Measurements from ENCODE around the gene MPND.
A peak's percentile ranks its signal among the peaks of the same experiment; 100 is the strongest.

The MPND gene

DNA sequence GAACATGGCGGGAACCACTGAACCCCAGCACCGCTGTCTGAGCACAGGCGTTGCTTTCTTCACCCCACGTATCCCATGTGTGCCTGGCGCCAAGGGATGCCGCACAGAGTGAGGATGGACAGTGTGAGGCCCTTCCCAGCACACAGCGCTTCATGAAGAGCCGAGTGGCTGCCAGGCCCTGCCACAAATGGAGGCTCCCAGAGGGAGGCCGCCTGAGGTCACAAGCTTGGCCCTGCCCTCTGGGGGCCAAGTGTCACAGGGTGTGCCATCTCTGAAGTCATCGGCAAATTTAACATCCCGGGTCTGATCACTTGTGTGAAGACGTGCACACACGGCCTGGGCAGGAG, 24.4 kb downstream of the MPND start:
- no peak for DNase-seq

GRCh38 chr19:4368128-4368820, 24.9 kb downstream of the MPND start:
- DNase-seq, result no peak

GRCh38 chr19:4369109-4369887, 25.9 kb downstream of the MPND start:
- peak in 3 of 4 experiments; percentile 36 to 56 (median 42) for DNase-seq

GRCh38 chr19:4369888-4370260, 26.5 kb downstream of the MPND start:
- DNase-seq, result peak; percentile 40 to 57 (median 48)

DNA sequence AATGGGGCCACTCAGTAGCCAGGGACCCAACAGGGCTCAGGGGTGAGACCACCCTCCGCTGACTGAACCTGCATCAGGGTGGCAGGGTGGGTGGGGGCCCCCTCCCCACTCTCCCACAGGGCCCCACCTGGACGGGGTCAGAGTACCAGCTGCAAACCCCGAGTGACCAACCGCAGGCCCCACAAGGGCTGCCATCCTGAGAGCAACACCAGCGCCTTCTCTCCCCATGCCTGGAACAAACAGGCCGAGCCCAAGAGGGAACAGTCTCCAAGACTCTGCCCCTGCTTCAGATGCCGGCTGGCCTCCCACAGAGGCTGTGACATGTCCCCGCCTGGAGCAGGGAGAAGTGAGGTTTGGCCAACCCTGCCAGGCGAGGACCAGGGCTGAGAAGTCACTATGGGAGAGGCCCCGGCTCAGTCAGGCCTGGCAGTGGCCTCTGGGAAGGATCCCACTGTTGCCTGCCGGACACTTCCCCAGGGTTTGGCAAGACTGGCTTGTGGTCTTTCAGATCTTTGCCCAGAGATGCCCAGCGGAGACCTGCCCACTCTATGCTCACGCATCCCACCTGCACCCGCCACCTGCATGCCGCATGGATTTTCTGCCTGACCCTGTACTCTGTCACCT, 27.2 kb downstream of the MPND start:
- DNase-seq, result no peak

DNA sequence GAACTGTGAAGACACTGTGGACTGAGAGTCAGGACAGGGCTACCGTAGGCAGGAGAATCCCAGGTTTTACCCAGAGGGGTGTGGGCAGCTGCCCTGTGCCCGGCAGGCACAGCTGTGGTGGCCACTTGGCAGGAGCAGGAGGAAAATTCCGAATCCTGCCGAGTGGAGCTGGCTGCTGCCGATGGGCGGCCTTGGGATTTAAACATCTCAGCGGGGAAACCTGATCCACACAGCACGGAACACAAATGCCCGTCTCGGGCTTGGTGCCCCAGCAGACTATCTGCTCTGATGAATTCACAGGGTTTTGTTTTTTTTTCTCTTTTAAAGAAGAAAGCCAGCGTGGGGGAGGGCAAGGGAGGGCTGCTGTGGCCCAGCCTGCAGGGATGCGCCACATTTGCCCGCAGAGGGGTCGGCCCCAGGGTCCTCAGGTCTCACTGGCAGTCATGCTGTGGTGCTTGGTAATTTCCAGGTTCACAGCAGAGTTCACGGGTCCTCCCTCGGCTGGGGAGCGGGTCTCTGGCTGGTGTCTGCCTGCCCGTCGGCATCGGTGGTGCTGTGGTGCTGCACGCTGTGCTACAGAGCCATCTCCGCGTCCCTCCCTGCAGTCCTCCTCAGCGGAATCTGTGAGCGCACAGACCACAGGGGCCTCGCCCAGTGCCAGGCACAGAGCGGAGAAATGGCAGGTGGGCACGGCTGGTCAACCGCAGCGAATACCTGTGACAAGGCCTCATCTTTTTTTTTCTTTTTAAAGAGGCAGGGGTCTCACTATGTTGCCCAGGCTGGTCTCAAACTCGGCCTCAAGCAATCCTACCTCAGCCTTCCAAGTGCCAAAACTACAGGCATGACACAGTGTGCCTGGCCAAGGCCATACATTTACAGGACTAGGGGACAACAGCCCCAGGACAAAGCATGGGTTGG, 28.1 kb downstream of the MPND start:
- DNase-seq, result no peak

DNA sequence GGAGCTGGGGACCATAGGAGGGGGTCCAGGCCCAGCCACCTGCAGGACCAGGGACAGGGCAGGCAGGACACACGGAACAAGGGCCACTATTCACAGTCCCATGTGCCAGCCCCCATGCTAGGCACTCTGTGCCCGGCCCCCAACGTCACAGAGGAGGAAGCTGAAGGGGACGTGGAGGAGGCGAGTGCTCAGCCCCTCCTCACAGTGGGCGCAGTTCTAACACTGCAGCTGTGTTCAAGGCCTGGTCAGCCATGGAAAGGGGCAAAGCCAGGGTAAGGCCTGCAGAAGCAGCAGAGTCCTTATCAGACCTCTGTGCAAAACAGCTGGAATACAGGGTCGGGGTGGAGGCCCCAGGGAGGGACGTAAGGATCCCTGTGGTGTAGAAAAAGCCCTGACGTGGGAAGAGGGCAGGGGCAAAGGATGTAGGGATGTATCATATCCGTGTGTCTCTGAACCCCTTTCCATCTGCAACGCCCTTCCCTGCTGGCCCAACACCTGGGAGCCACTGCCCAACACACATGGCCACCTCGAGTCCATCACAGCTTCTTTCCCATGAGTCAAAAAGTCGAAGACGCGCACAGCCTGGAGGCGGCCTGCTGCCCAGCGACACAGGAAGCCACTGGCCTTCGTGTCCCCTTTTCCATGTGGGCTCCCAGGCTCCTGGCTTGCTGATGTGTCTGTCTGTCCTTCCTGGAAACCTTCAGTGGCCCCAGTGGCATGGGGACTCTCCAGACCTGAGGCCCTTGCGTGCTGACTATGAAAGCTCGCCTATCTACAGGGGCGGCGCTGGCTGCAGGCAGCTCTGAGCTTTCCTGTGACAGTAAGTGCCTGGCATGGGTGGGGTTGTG, 29.0 kb downstream of the MPND start:
- DNase-seq, result no peak

DNA sequence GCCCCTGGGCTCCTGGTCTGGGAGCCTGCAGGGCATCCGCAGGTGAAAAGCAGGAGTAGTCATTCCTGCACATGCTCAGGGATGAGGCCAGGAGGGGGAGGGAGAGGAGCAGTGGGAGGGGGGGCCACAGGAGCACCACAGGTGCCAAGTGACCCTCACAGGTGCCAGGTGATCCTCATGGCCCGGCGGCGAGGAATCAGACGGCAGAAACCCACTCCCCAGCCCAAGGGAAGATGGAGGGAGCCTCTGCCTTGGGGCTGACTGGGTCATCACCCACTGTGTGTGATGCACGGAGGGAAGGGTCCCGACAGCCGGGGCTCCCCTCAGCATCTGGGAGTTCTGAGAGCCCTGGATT, 29.6 kb downstream of the MPND start:
- no peak for DNase-seq

DNA sequence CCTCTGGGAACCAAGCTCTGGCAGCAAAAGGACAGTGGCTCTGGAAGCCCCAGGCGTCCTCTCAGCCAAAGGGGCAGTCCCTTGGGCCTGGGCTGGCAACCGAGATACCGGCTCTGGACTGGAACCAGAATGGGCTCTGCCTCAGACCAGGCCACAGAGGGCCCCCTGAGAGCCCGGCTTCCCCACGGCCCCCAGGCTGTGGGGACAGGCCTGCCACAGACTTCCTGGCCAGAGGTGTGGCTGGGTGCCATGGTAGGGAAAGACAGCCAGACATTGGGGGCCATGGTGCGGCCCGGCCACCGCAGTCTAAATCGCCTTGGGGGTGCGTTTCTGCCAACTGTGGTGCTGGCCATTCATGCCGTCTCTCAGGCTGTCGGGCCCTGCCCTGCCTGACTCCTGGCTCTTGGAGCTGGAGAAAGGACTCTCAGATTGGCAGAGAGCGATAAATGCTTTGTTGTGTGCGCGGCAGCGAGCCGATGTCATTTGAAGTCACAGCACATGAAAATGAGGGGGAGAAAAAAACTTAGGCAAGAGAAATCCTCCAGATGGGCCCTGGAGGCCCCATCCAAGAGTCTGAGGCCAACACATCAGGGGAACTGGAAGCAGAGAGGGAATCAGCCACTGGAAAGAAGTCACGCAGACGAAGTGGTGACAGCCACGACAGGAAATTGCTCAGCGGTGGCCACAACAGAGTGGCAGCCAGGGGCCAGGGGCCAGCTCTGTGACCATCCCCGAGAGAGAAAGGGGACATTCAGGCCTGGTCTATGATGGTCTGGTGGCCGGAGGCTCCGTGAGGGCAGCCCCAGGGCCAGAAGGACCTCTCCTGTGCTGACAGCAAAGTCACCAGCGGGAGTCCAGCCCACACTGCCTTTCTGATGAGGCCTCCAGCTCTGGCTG, 30.5 kb downstream of the MPND start:
- DNase-seq, result no peak

DNA sequence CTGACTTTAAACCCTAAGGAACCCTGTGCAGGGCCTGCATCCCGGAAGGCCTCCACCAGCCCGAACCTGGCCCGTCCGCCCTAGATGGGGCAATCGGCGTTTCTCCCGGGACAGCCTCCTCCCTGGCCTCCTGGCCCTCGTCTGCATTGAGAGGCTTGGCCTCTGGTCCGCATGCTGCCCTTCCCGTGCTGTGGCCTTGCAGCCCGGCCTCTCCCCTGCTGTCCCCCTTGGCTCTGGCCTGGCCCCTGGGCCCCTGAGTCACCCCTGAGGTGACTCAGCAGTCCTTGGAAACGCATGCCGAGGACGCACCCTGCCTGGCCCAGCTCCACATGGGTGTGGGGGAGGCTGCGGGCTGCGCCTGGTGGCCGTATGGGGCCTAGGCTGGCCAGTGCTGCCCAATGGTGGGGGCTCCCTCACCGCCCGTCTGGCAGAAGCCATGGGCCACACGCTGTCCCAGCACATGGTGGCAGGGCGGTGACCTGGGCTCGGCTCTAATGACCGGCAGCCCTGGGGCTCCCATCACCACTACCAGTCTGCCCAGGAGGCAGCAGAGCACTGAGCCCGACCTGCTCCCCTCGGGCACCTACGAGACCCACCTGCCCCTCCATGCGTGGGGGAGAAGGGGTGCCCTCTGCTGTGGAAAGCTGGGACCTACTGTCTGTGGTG, 31.3 kb downstream of the MPND start:
- no peak for DNase-seq

DNA sequence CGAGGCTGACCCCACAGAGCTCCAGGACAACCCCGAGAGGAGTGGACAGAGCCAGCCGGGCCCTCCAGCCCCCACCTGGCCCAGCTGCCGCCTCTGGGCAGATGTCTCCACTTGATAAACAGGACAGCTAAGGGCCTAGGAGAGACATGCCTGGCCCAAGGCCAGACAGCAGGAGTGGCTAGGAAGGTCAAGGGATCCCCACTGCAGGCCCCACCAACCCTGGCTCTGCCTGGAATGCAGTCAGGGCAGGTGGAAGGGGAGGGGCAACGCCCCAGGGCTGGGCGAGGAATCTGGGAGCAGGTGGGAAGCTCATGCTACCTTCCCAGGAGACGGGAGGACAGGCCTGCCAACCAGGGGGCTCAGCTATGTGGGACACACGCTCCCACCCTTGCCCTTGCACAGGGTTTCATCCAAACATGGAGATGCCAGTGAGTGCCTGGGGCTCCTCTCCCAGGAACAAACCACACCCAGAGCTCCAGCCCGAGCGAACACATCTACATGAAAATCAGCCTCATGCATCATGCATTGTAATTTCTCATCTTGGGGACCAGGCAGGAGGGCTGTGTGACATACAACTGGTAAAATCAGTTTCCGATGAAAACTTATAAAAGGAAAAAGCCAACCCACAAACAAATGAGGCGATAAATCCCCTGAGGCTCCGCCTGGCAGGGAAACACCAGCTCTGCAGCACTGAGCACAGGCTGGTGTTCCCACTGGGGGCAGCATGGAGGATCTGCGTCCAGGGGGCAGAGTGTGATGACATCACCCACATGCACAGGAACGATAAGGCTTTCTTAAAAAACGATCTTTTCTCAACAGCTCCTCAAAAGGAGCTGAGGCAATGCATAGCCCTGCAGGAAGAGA, 32.0 kb downstream of the MPND start:
- DNase-seq, result no peak

DNA sequence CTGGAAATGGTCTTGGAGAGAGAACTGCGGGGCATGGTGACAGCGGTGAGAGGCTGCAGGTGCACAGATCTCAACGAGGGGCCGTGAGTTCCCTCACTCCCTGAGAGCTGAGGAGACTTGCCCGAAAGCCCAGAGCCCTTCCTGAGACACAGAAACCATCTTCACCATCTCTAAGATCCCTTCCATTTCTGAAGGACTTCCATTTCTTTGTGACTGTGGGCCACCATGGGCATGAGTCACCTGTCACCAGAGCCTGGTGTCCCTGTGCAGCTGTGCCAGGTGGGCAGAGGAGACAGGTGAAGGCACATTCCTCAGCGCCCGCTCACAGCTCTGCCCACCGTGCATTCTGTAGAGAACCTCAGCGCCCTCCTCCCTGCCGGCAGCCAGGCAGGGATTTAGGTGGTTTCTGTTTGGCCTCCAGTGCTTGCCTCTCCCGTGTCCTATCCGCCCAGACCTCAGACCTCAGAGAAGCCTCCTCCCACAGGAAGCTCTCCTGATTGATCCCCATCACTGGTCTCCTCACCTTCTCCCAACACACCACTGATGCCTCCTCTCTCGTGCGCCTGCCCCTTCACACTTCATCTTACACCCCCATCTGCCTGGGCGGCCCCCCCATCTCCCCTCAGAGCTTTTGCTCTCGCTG, 32.8 kb downstream of the MPND start:
- DNase-seq, result no peak

- no peak for DNase-seq
These were observed 33.3 kb downstream of the MPND start for GRCh38 chr19:4376671-4376990.

DNA sequence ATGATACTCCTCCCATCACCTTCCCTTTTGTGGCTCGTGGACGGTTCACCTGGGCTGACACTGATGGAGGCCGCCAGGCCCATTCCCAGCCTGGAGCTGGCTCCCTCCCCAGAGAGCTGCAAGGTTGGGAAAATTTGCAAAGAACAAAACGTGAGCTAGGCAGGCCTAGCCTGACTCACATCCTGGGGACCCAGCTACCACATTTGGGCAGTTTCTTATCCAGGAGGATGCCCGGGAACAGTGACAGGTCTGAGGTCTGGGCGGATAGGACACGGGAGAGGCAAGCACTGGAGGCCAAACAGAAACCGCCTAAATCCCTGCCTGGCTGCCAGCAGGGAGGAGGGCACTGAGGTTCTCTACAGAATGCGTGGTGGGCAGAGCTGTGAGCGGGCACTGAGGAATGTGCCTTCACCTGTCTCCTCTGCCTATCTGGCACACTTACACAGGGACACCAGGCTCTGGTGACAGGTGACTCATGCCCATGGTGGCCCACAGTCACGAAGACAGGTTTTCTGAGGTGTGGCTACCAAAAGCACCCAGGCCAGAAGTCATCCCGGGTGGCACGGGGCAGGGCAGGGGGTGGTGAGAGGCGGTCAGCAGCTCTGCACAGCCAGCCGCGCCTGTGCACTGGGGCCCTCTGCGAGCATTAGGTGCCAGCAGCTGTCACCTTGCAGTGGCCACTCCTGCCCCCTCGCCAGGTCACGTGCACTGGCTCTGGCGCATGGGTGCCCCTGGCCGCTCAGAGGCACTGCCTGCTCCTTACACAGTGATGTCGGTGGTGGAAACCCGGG, 33.8 kb downstream of the MPND start:
- DNase-seq, result no peak

GRCh38 chr19:4378886-4379285, 35.5 kb downstream of the MPND start:
- no peak for DNase-seq

GRCh38 chr19:4379383-4380253, 36.3 kb downstream of the MPND start:
- no peak for DNase-seq

DNA sequence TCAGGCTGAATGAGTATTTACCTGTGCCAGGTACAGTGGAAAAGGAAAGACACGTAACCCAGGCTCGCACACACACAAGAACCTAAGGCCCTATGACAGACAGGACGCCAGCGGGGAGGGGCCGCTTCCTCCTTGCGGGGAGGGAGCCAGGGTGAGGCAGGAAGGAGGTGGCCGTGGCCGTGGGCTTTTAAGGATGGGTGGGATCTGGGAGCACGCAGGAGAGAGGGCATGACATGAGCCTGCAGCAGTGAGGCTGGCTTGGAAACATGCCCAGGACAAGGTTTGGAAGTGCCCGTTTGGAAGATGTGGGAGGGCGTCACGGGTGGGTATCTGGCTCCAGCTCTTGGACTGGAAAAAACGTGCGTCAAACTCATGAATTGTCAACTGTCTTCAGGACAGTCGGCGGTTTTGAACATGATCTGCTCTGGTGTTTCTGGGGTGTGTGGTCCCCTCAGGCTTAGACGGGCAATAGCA, 36.9 kb downstream of the MPND start:
- peak in 2 of 4 experiments; percentile 30 to 42 for DNase-seq
